Renal pelvis (tissue), 4 donors: Measurements from ENCODE around the gene MC3R. TPM values are rescaled to one million over a fixed set of nuclear protein-coding genes. Genes with fewer than 3 reads are reported as not detected.

ENCODE experiments used
- DNase-seq: peaks from one replicate; pipeline ENCODE4 v3.0.0-alpha.2; 2013
- polyA plus RNA-seq, 3 donors: library from polyadenylated mRNA; unstranded; fragments of 120-200 nt; gene quantifications; one replicate each; pipeline ENCODE4 v1.2.1, GENCODE V29; 2013; ENCODE audit not compliant: insufficient read length in 3 of 3

MC3R gene
- polyA plus RNA-seq, 3 donors: not detected

- no peak for DNase-seq
These were observed 868 bp downstream of the MC3R start for GRCh38 chr20:56249244-56249955.

DNA sequence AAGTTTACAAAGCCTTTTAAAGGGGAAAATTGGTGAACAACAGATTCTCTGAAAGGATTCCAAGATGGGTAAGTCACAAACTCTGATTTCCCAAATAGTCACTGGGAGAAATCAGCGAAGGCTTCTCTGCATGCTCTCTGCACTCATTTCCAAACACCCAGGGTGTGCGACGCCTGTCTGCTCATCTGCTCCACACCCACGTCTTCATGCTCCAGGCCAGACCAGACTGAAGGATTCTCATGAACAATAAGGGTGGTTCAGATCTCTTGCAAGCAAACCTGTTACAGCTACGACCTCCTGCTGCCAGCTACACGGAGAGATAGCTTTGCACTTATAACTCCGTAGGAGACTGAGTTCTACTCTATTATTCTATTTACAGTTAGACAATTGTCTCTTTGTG is 1.4 kb downstream of the MC3R start:
- DNase-seq: no peak

DNA sequence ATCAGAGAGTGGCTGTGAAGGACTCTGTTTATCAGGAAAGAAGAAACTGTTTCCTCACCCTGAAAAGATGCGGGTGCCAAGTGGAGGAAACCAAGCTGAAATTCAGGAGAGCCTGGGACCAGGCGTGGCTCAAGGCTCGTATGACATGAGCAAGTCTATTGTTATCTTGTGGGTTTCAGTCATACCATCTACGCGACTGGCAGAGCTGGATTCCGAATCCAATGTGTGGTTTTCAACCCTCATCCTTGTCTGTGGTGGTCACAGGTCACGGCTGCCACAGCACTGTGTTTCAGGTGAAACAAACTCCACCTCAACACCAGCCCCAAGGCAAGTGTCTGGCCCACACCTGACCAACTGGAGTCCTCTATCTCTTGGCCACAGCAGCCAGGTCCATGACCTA is 9.1 kb downstream of the MC3R start:
- DNase-seq: no peak

DNA sequence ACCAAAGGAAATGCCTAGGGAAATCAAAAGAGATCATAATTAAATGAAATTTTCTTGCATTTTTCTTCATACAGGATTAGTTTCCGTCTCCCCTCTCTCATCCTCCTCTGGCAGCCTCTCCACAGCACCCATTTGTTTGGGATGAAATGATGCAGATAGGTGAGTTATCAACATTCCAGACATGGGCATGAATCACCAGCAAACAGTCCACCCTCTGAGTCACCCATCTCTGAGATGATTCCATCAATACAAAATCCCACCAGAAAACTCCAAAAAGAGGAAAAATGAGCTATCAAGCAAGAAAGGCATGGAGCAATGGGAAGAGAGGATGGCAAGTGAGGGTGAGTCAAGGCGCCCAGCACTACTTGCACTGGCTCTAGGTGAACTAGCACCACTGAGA is 11.4 kb downstream of the MC3R start:
- no peak for DNase-seq

GRCh38 chr20:56268536-56268935 is 20.0 kb downstream of the MC3R start:
- no peak for DNase-seq

- DNase-seq: no peak
These were observed 23.4 kb downstream of the MC3R start for GRCh38 chr20:56271974-56272373.

DNA sequence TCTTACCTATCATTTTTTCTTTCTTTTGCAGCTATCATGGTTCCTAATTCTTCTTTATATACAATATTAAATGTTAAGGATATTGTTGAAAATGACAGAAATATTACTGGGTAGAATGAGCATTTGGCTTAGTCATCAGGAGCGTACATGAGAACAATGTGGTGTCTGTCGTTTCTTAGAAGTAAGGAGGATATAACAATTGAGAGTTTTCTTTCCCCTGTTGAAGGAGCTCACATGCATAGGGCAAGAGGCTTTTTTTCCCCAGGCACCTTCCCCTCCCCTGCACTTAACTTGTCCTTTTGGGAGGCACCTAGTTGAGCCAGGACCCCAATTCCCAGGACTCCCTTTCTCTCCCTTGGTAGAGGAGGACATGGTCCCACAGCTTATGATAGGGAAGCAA is 25.0 kb downstream of the MC3R start:
- DNase-seq: no peak

DNA sequence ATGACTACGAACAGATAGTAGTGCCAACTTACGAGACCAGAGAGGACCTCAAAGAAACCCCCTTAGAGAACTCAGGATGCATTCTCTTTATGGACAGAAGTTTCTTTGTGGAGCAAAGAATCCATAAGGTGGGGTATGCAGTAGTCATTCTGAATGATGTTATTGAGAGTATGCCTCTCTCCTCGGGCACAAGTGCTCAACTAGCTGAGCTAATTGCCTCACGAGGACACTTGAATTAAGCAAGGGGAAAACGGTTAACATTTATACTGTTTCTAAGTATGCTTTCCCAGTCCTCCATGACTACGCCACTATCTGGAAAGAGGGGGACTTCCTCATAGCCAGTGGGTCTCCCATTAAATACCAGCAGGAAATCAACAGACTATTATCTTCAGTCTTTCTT is 25.6 kb downstream of the MC3R start:
- DNase-seq: no peak

- DNase-seq: no peak
These were observed 29.7 kb downstream of the MC3R start for GRCh38 chr20:56278196-56278595.

- DNase-seq: no peak
These were observed 37.0 kb downstream of the MC3R start for GRCh38 chr20:56285496-56285895.

- no peak for DNase-seq
These were observed 41.1 kb downstream of the MC3R start for GRCh38 chr20:56289652-56290051.

DNA sequence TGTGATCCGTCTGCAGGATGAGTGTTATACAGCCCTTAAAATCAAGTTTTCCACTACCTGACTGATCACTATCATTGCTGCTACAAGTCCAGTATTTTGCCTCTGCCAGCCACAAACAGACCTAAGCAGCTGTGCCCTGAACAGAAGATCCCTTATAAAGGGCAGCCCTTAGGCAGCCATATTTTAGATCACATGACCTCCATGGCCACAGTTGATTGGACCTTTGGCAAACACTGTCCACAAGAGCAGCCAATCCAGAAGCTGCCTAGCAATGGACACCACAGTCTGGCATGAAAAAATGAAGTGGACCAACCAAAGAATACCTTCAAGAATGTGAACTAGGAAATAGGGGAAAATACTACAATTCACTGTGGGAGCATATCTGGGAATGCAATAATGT is 50.8 kb downstream of the MC3R start:
- no peak for DNase-seq

Other genes starting within 250 kb of the MC3R start
- gene CBLN4, start 243.2 kb upstream of the MC3R start, polyA plus RNA-seq: 1 to 10 TPM; 1.8 to 2.6 (median 2.0) TPM
- 10 to 100 TPM; 34.9 to 38.6 (median 36.5) TPM for gene FAM210B, start 110.2 kb downstream of the MC3R start, polyA plus RNA-seq
- 10 to 100 TPM; 16.2 to 17.3 (median 16.9) TPM for gene AURKA, start 143.5 kb downstream of the MC3R start, polyA plus RNA-seq
- 10 to 100 TPM; 42.1 to 44.2 (median 43.1) TPM for gene CSTF1, start 143.9 kb downstream of the MC3R start, polyA plus RNA-seq
- 1 to 10 TPM; 2.3 to 2.6 (median 2.5) TPM for gene CASS4, start 163.5 kb downstream of the MC3R start, polyA plus RNA-seq
- gene RTF2, start 219.9 kb downstream of the MC3R start, polyA plus RNA-seq: 100 to 1,000 TPM; 112 to 130 (median 120) TPM